Kidney (tissue), 14 donors: Measurements from ENCODE around the gene FER1L5. TPM values are rescaled to one million over a fixed set of nuclear protein-coding genes. Genes with fewer than 3 reads are reported as not detected.
"Not testable (repeated sequence)": the region's sequence is repeated elsewhere in the genome, so short reads cannot be mapped to it uniquely, and the experiment has no call there.

Source experiments
- DNase-seq, 5 donors: peaks; one replicate each; pipeline ENCODE4 v3.0.0-alpha.2; 2013 to 2020
- FAIRE-seq: peaks from 2 replicates; lab custom pipeline; 2012; peaks lifted over from hg19 to GRCh38; lab: Jason Lieb, UNC
- H3K27ac ChIP-seq, 2 donors: one replicate each; pipeline ENCODE4 v1.7.0; 2013; ENCODE audit warnings: low read depth in 2 of 2, low read length in 2 of 2, inconsistent platforms in 1 of 2
- H3K27me3 ChIP-seq: one replicate; pipeline ENCODE4 v1.7.1; 2013; ENCODE audit warnings: low read length, inconsistent platforms; ENCODE audit not compliant: control insufficient read depth, insufficient read depth
- H3K36me3 ChIP-seq, 3 donors: one replicate each; pipeline versions ENCODE4 v1.7.0 to v1.7.1; 2013; ENCODE audit warnings: low read length in 3 of 3, control low read depth in 1 of 3, inconsistent platforms in 1 of 3; ENCODE audit not compliant: insufficient read depth in 3 of 3, control insufficient read depth in 2 of 3
- H3K4me1 ChIP-seq, 3 donors: one replicate each; pipeline versions ENCODE4 v1.7.0 to v1.7.1; 2013; ENCODE audit warnings: low read length in 3 of 3, inconsistent platforms in 1 of 3, low read depth in 1 of 3; ENCODE audit not compliant: control insufficient read depth in 2 of 3, insufficient read depth in 2 of 3
- H3K4me3 ChIP-seq, 3 donors: one replicate each; pipeline versions ENCODE4 v1.7.0 to v1.8.1; 2013; ENCODE audit warnings: low read length in 3 of 3, control low read depth in 1 of 3, inconsistent platforms in 1 of 3
- H3K9ac ChIP-seq, 3 donors: one replicate each; pipeline versions ENCODE4 v1.7.0 to v1.7.1; 2013; ENCODE audit warnings: low read length in 3 of 3, control low read depth in 1 of 3, inconsistent platforms in 1 of 3
- H3K9me3 ChIP-seq, 3 donors: one replicate each; pipeline versions ENCODE4 v1.7.0 to v1.7.1; 2013; ENCODE audit warnings: low read length in 3 of 3, control low read depth in 1 of 3, inconsistent platforms in 1 of 3; ENCODE audit not compliant: control insufficient read depth in 2 of 3, insufficient read depth in 1 of 3
- CTCF ChIP-seq: IDR thresholded peaks from 3 replicates; pipeline ENCODE4 v1.5.1; 2012; ENCODE audit warnings: mild to moderate bottlenecking, moderate library complexity, borderline replicate concordance; ENCODE audit not compliant: insufficient read depth; ENCODE audit errors: extremely low read depth
- intact Hi-C: fragments of 100-400 bp; cut with DNase I; formaldehyde crosslinking; loops from one replicate; pipeline ENCODE4 v1.11.1; 2022
- polyA plus RNA-seq: library from polyadenylated mRNA; stranded (reverse); fragments of 350-450 nt; fragmentation: Illumina TruSeq; extraction: RNeasy Lipid Tissue Mini Kit (QIAGEN cat#74804); gene quantifications from one replicate; pipeline ENCODE4 v1.2.3, GENCODE V29; 2014; ENCODE audit warnings: low read depth, low replicate concordance; ENCODE audit not compliant: insufficient read depth
- total RNA-seq: library from RNA; stranded (reverse); fragmentation: NEBNext Ultra II Directional; extraction: Animal tissue kit (Norgen Biotek cat#: 25700); gene quantifications from one replicate; pipeline ENCODE4 v1.2.1, GENCODE V29; 2021
- donor health status: control.
- donor health status: control.
- donor health status: control.
- donor health status: control.
- donor health status: control.
- donor health status: DM: yes; HTN: yes; CAD: no.
- donor health status: Normal renal cell carcinoma (clear cell type).

FER1L5 gene
- total and polyA plus RNA-seq, 2 donors from 2014 or later = 0.15 to 1.3 TPM

- H3K36me3 ChIP-seq = no peaks in the 10 kb centered on the region
- FAIRE-seq (no peak), DNase-seq (no peak)
- intact Hi-C loops = no loop called here
- H3K4me3 ChIP-seq = no peak overlapping the region
- peaks cover 0 to 4% (median 0%) of the 10 kb centered on the region in 3 donors for H3K9me3 ChIP-seq
- TF ChIP-seq CTCF = no peak
- H3K9ac ChIP-seq = no peak overlapping the region
- H3K27ac ChIP-seq = no peak overlapping the region
- no peaks in the 10 kb centered on the region for H3K27me3 ChIP-seq
- H3K4me1 ChIP-seq = no peaks in the 10 kb centered on the region
Observed at GRCh38 chr2:96665083-96665569, 22.6 kb downstream of the FER1L5 start.

GRCh38 chr2:96665717-96666116, 23.2 kb downstream of the FER1L5 start:
- DNase-seq, H3K4me3 ChIP-seq, H3K36me3 ChIP-seq, H3K9ac ChIP-seq, H3K27me3 ChIP-seq, H3K27ac ChIP-seq, H3K9me3 ChIP-seq, intact Hi-C loops, H3K4me1 ChIP-seq, FAIRE-seq: not testable (repeated sequence)

GRCh38 chr2:96668771-96669170, 26.2 kb downstream of the FER1L5 start:
- TF ChIP-seq CTCF = no peak
- Histone ChIP-seq H3K9ac (no peak overlapping the region), H3K27ac (no peak overlapping the region), H3K9me3 (peaks cover 0 to 4% (median 0%) of the 10 kb centered on the region in 3 donors), H3K27me3 (no peaks in the 10 kb centered on the region), H3K36me3 (no peaks in the 10 kb centered on the region), H3K4me1 (no peaks in the 10 kb centered on the region), H3K4me3 (no peak overlapping the region)
- FAIRE-seq (no peak), DNase-seq (no peak)
- intact Hi-C loops = no loop called here

GRCh38 chr2:96669539-96670215, 27.1 kb downstream of the FER1L5 start:
- no peak for TF ChIP-seq CTCF
- Histone ChIP-seq H3K9me3 (no peaks in the 10 kb centered on the region), H3K36me3 (no peaks in the 10 kb centered on the region), H3K4me3 (no peak overlapping the region), H3K9ac (no peak overlapping the region), H3K4me1 (no peaks in the 10 kb centered on the region), H3K27me3 (no peaks in the 10 kb centered on the region), H3K27ac (no peak overlapping the region)
- DNase-seq (no peak), FAIRE-seq (no peak)
- intact Hi-C loops = no loop called here
